RWPE1 (cell line): ENCODE data around the gene MYH7.

Experiments used
- CTCF ChIA-PET: fragments of 350-600 bp; sonication (Branson Sonifier 250); formaldehyde crosslinking; extraction: SDS; loops from one replicate; lab custom pipeline; 2021; lab: Yijun Ruan, JAX
- POLR2A ChIA-PET: fragments of 400-600 bp; formaldehyde crosslinking; extraction: SDS; loops from one replicate; lab custom pipeline; 2020; ENCODE audit warnings: antibody characterized with exemption; ENCODE audit not compliant: low non-redundant PET; lab: Yijun Ruan, JAX
- DNase-seq: peaks from one replicate; pipeline ENCODE4 v3.0.0; 2012; ENCODE audit warnings: low spot score
- H3K27ac ChIP-seq: fragments of 450-650 bp; 2 replicates; pipeline ENCODE4 v1.5.1; 2017
- CTCF ChIP-seq: fragments of 450-650 bp; conservative IDR thresholded peaks from 2 replicates; pipeline ENCODE4 v1.5.1; 2017; ENCODE audit warnings: low read depth, mild to moderate bottlenecking

The MYH7 gene

GRCh38 chr14:23478109-23478759, 42.8 kb upstream of the MYH7 start:
- CTCF ChIA-PET: interaction anchor here (0.5 to 2.2 kb wide), 14 partner anchors 11 to 452 kb away, joined by 3 to 24 read pairs (median 4); partner anchors contain the start of gene PABPN1
- H3K27ac ChIP-seq: no peak overlapping the region
- peak; percentile 45 for DNase-seq
- TF ChIP-seq CTCF: peak; percentile 66
- POLR2A ChIA-PET: interaction anchor here (1.4 kb wide), 1 partner anchor 81 kb away, joined by 5 read pairs; no protein-coding TSS in a partner anchor

GRCh38 chr14:23470947-23471346, 35.5 kb upstream of the MYH7 start:
- H3K27ac ChIP-seq: no peak overlapping the region
- no peak for DNase-seq
- no peak for TF ChIP-seq CTCF
- POLR2A ChIA-PET: no interaction called here
- CTCF ChIA-PET: no interaction called here

- no peak for DNase-seq
- no peak for TF ChIP-seq CTCF
- CTCF ChIA-PET: no interaction called here
- POLR2A ChIA-PET: interaction anchor here (0.7 kb wide), 1 partner anchor 87 kb away, joined by 3 read pairs; no protein-coding TSS in a partner anchor
- H3K27ac ChIP-seq: peak overlapping the region; percentile 78
Observed at GRCh38 chr14:23469906-23470403, 34.5 kb upstream of the MYH7 start.

GRCh38 chr14:23469127-23469905, 33.9 kb upstream of the MYH7 start, which contains the start of gene NGDN:
NGDN (plus strand) TSS chr14:23469703; CDS start chr14:23469716, 13 bp downstream.
- peak; percentile 98 for DNase-seq
- POLR2A ChIA-PET: no interaction called here
- peak within 1 kb of the TSS; percentile 78 for H3K27ac ChIP-seq
- CTCF ChIA-PET: interaction anchor here (0.6 kb wide), 1 partner anchor 15 kb away, joined by 4 read pairs; no protein-coding TSS in a partner anchor
- TF ChIP-seq CTCF: peak; percentile 85

GRCh38 chr14:23468704-23469126, 33.3 kb upstream of the MYH7 start:
- POLR2A ChIA-PET: no interaction called here
- H3K27ac ChIP-seq: peak overlapping the region; percentile 78
- CTCF ChIA-PET: no interaction called here
- DNase-seq: no peak
- TF ChIP-seq CTCF: no peak

- TF ChIP-seq CTCF: no peak
- DNase-seq: no peak
- no peak overlapping the region for H3K27ac ChIP-seq
- ChIA-PET POLR2A (no interaction called here), CTCF (no interaction called here)
Observed at GRCh38 chr14:23465261-23465660, 29.8 kb upstream of the MYH7 start.
